ENCODE data around the gene EN2.

- no peak for TF ChIP-seq CREB1 (IDR thresholded peaks at IDR 0.05; ENCODE audit: low read depth)
- TF ChIP-seq MAX (IDR thresholded peaks at IDR 0.05) = no peak
- no peak for TF ChIP-seq EGR1 (IDR thresholded peaks at IDR 0.05)
Observed at GRCh38 chr7:155497149-155497901, 39.4 kb downstream of the EN2 start.

All from Ishikawa (cell line).